Activated gamma-delta T cell (primary cell): ENCODE results near the gene GPR142.
"Not testable (repeated sequence)": the region's sequence is repeated elsewhere in the genome, so short reads cannot be mapped to it uniquely, and the experiment has no call there.

ENCODE experiments used
- DNase-seq: peaks from one replicate; lab custom pipeline; 2025; lab: John Stamatoyannopoulos, UW

GPR142 gene

DNA sequence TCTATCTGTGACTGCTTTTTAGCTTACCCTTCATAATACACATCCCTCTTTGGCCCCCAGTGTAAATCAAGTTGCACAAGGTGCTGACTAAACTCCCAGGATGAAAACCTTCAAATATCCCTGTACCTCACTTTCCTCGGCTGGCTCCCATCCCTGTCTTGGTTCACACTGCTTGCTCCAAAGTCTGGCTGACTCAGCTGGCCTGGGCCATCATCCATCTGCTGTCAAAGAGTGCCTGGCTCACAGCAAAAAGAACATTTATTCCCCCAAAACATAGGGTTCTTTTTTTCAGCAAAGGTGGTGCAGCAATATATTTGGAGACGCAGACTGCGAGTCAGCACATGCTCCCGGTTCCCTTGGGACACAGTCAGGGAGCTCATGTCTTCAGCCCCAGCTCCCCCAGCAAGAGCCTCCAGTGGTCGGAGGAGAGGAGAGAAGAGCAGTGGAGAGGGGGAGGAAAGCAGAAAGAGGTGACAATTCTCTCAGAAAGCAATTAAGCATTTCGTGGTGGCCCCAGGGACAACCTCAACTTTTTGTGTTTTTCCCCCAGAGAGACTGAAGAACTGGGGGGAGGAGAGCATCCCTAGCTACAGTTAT, 26.1 kb downstream of the GPR142 start:
- no peak for DNase-seq

DNA sequence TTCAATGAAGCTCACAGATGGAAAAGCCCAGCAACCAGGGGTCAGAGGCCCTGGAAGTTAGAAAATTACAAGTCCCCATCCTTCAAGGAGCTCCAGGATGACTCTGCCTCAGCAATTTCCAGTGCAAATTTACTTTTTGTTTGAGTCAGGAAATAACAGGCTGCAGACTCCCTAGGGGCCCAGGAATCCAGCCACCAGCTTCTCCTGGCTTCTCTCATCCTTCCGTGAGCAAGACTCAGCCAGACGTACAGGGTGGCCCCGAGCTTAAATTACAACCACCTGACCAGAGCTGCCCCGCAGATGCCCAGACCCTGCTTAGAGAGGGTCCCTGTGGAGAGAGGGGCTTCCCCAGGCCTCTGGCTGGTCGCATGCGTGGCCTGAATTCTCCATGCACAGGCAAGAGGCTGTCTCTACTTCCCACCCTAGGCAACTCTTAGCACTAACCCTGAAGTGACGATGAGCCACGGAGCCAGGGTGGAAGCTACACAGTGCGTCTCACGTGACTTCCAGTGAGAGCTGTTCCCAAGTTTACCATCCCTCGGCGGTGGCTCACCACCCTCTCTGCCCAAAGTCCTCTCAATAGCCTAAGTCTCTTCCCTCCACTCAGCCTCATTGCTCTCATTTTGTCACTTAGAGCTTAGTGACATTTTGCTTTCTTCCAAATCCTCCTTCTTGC, 27.1 kb downstream of the GPR142 start:
- no peak for DNase-seq

- no peak for DNase-seq
Measured at GRCh38 chr17:74394977-74395376, 27.7 kb downstream of the GPR142 start.

- DNase-seq: no peak
Measured at GRCh38 chr17:74396567-74396966, 29.3 kb downstream of the GPR142 start.

- no peak for DNase-seq
Measured at GRCh38 chr17:74402048-74402447, 34.7 kb downstream of the GPR142 start.

DNA sequence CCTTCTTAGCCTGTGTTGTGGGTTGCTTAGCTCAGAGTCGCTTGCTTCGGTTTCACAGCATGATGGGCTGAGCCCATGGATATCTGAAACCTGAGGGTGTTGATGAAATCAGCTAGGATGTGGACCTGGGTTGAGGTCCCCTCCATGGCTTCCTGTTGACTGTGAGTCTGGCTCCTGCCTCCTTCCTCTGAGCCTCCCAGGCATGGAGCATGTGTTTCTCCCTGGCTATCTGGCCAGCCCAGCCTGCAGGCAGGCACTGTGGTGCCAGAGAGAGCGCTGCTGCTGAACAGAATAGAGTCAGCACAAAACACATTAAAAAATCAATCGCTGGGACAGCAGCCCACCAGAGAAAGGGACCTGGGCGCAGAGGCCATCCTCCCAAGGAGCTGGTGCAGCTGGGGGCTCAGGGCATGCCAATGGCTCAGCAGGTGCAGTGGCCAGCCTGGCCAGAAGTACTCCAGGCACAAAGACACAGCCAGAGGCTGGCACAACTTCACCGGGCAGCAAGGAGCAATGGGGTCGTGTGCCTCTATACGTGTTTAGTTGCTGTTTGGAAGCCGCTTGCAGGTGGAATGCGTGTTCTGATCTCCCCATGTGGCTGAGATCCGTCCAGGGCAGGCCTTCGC, 36.3 kb downstream of the GPR142 start:
- no peak for DNase-seq

DNA sequence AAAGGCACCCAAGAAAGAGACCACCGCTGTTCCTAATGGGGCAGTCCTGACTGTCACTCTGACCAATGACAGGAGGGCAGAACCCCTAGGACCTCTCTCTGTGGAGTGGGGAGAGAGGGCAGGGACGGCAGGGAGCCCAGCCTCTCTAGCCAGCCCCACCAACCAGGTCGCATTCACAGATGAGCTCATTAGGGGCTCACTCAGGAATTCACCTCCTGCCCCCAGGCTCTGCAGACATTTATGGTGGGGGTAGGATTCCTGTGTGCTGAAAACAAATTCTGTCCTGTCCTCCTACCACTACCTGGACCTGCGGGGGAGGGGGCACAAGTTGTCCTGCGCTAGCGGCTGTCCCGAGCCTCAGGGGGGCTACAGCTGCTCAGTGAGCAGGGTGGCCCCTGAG, 36.9 kb downstream of the GPR142 start:
- DNase-seq: no peak

DNA sequence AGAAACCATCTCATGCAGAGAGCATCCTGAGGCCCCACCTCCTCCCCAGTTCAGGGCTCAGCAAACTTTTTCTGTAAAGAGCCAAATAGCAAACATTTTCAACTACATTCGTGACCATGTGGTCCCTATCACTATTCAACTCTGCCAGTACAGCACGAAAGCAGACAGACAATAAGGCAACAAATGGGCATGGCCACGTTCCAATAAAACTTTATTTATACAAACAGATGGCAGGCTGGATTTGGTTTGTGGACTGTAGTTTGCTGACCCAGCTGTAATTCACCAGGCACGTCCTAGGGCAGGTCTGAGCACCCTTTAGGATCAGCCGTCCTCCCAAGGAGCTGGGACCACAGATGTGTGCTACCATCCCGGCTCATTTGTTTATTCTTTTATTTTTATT, 37.5 kb downstream of the GPR142 start:
- no peak for DNase-seq

GRCh38 chr17:74405311-74405710, 38.0 kb downstream of the GPR142 start:
- not testable (repeated sequence) for DNase-seq

DNA sequence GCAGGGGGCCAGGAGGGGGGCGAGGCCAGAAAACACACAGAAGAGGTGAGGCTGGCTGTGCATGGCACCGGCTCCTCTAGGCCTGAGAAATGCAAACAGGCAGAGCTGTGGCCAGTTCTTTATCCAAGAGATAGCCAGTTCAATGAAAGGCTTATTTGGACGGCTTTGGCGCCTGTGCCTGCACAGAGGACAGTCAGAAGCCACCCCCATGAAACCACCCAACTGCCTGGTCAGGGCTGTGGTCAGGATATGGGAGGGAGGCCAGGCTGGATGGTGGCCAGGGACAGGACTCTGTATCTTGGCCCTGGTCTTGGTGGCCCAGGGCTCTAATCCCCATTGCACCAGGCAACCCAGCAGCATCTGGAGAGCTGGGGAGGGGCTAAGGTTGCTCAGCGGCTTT, 40.1 kb downstream of the GPR142 start:
- no peak for DNase-seq

DNA sequence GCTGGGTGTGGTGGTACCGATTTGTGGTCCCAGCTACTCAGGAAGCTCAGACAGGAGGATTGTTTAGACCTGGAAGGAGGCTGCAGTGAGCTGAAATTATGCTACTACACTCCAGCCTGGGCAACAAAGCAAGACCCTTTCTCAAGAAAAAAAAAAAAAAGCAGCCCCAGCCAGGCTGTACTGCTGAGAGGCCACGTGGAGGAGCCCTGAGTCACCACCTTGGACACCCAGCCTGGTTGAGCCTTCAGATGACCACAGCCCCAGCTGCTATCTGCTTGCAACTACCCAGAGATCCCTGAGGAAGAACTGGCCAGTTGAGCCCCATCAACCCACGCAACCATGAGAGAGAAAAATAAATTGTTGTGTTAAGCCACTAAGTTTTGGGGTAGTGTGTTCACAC, 41.0 kb downstream of the GPR142 start:
- DNase-seq: no peak

- DNase-seq: no peak
Measured at GRCh38 chr17:74408815-74409214, 41.5 kb downstream of the GPR142 start.

DNA sequence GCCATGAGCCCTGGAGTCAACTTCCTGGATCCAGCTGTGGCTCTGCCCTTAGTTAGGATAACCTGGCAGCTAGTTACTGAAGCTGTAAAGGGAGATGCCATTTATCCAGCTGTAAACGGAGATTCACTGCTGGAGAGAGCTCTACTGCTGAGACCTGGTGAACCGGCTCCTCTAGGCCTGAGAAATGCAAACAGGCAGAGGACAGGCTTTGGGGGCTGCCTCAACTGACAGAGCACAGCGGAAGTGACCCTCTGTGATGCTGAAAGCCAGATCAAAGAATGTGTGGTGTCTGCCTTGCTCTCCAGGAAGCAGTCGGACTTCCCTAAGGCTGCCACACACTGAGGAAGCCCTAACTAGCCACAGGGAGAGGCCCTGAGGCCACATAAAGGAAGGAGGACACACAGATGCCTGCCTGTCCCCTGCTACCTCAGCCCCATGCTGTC, 42.7 kb downstream of the GPR142 start:
- no peak for DNase-seq

DNA sequence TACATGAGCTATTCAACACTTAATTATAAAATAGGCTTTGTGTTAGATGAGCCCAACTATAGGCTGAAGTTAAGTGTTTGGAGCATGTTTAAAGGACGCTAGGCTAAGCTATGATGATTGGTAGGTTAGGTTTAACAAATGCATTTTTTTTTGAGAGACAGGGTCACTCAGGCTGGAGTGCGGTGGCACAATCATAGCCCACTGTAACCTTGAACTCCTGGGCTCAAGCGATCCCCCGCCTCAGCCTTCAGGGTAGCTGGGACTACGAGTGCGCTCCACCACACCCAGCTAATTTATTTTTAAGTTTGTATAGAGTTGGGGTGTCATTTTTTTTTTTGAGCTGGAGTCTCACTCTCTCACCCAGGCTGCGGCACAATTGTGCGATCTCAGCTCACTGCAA, 45.3 kb downstream of the GPR142 start:
- DNase-seq: no peak

DNA sequence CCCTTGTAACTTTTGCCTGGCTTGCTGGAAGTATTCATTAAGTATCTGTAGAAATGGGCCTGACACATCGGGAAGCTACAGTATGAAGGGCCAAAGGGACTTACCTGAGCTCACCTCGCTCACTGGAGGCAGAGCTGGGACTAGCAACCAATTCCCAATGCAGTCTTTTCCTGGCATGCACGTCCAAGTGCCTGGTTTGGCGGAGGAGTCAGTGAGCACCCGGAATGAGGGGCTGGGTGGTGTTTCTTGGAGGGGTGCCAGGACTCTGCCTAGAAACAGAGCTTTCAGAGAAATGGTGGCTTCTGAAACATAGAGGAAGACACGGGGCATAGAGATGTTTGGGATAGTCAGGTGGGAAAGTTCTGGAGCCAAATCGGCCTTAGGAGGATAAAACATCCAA, 46.2 kb downstream of the GPR142 start:
- no peak for DNase-seq

- no peak for DNase-seq
Measured at GRCh38 chr17:74414510-74414909, 47.2 kb downstream of the GPR142 start.

- no peak for DNase-seq
Measured at GRCh38 chr17:74415608-74416396, 48.5 kb downstream of the GPR142 start.

DNA sequence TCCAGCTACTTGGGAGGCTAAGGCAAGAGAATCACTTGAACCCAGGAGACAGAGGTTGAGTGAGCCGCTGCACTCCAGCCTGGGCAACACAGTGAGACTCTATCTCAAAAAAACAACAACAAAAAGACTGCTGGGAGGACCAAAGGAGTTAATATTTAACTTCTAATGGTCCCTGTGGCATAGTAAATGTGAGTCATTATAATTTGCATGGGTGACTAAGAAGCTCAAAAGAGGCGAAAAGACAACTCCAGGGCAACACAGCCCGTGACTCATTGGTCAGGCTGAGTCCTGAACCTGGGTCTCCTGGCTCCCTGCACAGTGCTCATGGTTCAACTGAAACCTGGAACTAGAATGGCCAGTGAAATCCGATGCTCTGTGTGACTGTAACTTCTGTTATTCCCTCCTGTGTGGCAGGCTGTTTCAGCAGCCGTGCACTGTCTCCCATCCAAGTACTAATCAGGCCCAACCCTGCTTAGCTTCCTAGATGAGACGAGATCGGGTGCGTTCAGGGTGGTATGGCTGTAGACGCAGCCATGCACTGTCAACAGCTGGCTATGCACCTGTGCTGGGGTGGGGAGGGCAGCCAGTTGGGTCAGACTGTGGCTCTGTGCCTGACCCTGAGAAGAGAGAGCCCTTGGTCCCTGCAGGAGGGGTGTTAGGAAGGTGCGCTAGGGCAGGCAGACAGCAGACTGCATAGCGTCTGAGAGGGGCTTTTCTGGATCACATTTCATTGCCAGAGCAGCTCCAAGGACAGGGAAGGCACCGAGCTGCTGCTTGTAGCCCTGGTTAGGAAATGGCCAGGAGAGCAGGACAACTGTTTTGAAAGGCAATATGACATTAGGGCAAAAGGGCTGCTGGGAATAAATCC, 50.1 kb downstream of the GPR142 start:
- DNase-seq: no peak

DNA sequence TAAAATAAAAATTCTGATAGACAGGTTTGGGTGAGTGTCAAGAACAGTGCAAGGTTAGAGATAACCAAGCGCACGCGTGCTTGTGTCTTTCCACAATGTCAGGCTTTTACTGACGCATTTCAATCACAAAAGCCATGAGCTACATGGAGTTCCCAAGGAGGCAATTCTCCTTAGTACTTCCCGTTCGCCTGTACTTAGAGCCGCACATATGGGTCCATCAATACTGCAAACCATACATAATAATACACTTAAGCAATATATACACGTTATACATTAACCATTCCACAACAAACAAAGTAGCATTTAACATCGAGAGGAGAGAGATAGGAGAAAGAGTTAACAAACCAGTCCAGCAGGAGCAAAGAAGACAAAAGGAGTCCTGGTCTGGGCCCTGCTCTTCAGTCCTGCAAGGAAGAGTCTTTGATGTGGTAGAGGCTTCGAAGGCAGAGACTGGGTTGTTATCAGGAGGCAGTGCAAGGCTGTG, 52.7 kb downstream of the GPR142 start:
- no peak for DNase-seq
